ENCODE data around the gene SLC4A1.

Gene SLC4A1
- 0 to 0.10 (median 0.04) reads per million in 4 experiments for total RNA-seq

- DNase-seq = no peak
Observed at GRCh38 chr17:44267818-44268490, at the start of gene SLC4A1. SLC4A1 (minus strand) TSS chr17:44268135; CDS start chr17:44262866, 5,269 bp downstream.

- DNase-seq = no peak
Observed at GRCh38 chr17:44317545-44317944, 49.6 kb upstream of the SLC4A1 start.

GRCh38 chr17:44315760-44316731, 48.1 kb upstream of the SLC4A1 start:
- DNase-seq = no peak

- no peak for DNase-seq
Observed at GRCh38 chr17:44314869-44315661, 47.1 kb upstream of the SLC4A1 start.

- DNase-seq = no peak
Observed at GRCh38 chr17:44314524-44314868, 46.6 kb upstream of the SLC4A1 start.

- DNase-seq = no peak
Observed at GRCh38 chr17:44314031-44314430, 46.1 kb upstream of the SLC4A1 start.

- DNase-seq = no peak
Observed at GRCh38 chr17:44312396-44313104, 44.6 kb upstream of the SLC4A1 start.

GRCh38 chr17:44311562-44312181, 43.7 kb upstream of the SLC4A1 start:
- no peak for DNase-seq

GRCh38 chr17:44310609-44311376, 42.9 kb upstream of the SLC4A1 start:
- no peak for DNase-seq

GRCh38 chr17:44310188-44310587, 42.3 kb upstream of the SLC4A1 start:
- DNase-seq = no peak

GRCh38 chr17:44309472-44309871, 41.5 kb upstream of the SLC4A1 start:
- no peak for DNase-seq

GRCh38 chr17:44308865-44309264, 40.9 kb upstream of the SLC4A1 start:
- no peak for DNase-seq

- peak; percentile 81 for DNase-seq
Observed at GRCh38 chr17:44308320-44308818, 40.4 kb upstream of the SLC4A1 start, which contains the start of gene RUNDC3A. RUNDC3A (plus strand) TSS chr17:44308601; CDS start chr17:44308833, 232 bp downstream.

- DNase-seq = no peak
Observed at GRCh38 chr17:44307387-44308186, 39.7 kb upstream of the SLC4A1 start.

- DNase-seq = no peak
Observed at GRCh38 chr17:44304651-44305050, 36.7 kb upstream of the SLC4A1 start.

GRCh38 chr17:44297975-44298374, 30.0 kb upstream of the SLC4A1 start:
- DNase-seq = no peak

- DNase-seq = no peak
Observed at GRCh38 chr17:44293509-44294226, 25.7 kb upstream of the SLC4A1 start.

GRCh38 chr17:44287651-44288050, 19.7 kb upstream of the SLC4A1 start:
- DNase-seq = no peak

GRCh38 chr17:44284024-44284400, 16.1 kb upstream of the SLC4A1 start:
- DNase-seq = no peak

Data from effector CD8-positive, alpha-beta T cell (primary cell).